ENCODE measurements around the gene CAMSAP1. TPM values are rescaled to one million over a fixed set of nuclear protein-coding genes. Genes with fewer than 3 reads are reported as not detected.

Gene CAMSAP1
- total RNA-seq, 1 experiment from 2014 or later, result 52.7 TPM

DNA sequence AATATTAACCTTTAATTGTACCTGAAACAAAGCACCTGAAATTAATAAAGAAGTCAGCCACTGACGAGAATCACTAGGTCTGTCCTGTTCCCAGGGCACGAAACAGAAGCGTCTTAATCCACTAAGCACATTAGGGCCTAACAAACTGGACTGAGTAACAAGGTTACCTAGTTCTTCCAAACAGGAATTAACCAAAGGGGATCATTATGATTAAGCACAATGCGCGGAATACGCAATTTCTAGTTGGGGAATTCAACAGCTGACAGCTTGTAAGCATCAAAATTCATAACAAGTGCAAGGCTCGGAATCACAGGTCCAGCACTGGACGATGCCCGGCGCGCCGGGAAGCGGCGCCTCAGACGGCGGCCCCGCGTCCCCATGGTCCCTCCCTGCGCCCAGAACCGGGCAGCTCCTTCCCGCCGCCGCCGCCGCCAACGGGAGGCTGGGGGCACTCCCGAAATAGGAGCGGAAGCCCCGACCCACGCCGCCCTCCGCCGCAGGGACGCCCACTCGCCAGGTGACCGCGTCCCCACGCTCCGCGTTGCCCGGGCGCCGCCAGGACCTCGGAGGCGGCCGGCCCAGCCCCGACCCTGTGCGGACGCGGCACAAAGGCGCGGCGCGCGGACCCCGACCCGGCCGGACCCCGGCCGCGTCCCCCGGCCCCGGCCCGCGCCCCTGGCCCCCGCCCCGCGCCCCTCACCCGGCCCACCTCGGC lies 898 bp downstream of the CAMSAP1 start:
- peaks cover 37 to 53% (median 49%) of the 10 kb centered on the region in 3 experiments for H3K36me3 Mint-ChIP-seq (ENCODE audit: insufficient read depth in 1 of 3, low read depth in 3 of 3)
- no CpG with 5 or more reads among the region's 70 CpGs for WGBS (ENCODE audit: extremely low coverage, insufficient read length, low lambda C conversion rate)

More for the DNA sequence above, 898 bp downstream of the CAMSAP1 start:
- Histone ChIP-seq H4K91ac (ENCODE audit: insufficient read length, low read depth, low read length) (no peak overlapping the region), H2BK12ac (ENCODE audit: insufficient read length, low read depth, low read length) (no peak overlapping the region), H2AFZ (ENCODE audit: low read length) (no peak overlapping the region), H2AK5ac (ENCODE audit: insufficient read length, low read length) (no peak overlapping the region), H3K23ac (ENCODE audit: insufficient read length, low read depth, low read length) (no peak overlapping the region), H2BK120ac (ENCODE audit: low read depth, low read length, poor library complexity, severe bottlenecking) (no peak overlapping the region), H2BK5ac (ENCODE audit: insufficient read length, low read length) (no peak overlapping the region), H3K56ac (ENCODE audit: insufficient read length, low read depth, low read length) (no peak overlapping the region), H3T11ph (ENCODE audit: low read length) (no peak overlapping the region), H2BK15ac (ENCODE audit: low read depth, low read length) (no peak overlapping the region), H3K79me1 (ENCODE audit: insufficient read depth, low read depth, low read length, poor library complexity, severe bottlenecking) (peaks cover 7% of the 10 kb centered on the region), H4K8ac (replicated peaks; ENCODE audit: insufficient read length, low read depth, low read length) (no peak overlapping the region), H3K4me2 (ENCODE audit: insufficient read depth, insufficient read length, low read length) (peak overlapping the region; percentile 99), H4K5ac (ENCODE audit: insufficient read length, low read depth, low read length) (no peak overlapping the region), H3K4me1 (ENCODE audit: insufficient read depth, low read length) (no peaks in the 10 kb centered on the region; the same call in 1 of the 2 replicates), H2BK20ac (ENCODE audit: low read depth, low read length, poor library complexity, severe bottlenecking) (no peak overlapping the region), H3K18ac (ENCODE audit: insufficient read length, low read depth, low read length) (no peak overlapping the region), H3K9me3 (ENCODE audit: control insufficient read depth, low read depth, low read length) (no peaks in the 10 kb centered on the region), H3K79me2 (ENCODE audit: insufficient read depth, low read length) (peaks cover 50% of the 10 kb centered on the region; the same call in 1 of the 2 replicates), H4K20me1 (ENCODE audit: control insufficient read depth, insufficient read depth, insufficient read length) (no peaks in the 10 kb centered on the region), H3K23me2 (ENCODE audit: insufficient read length, low read depth, low read length, poor library complexity, severe bottlenecking) (peaks cover 14% of the 10 kb centered on the region), H3K27ac (ENCODE audit: insufficient read length, low read depth, low read length) (no peak overlapping the region), H3K4ac (ENCODE audit: low read depth, low read length) (no peak overlapping the region), H3K27me3 (ENCODE audit: insufficient read depth, low read length) (no peaks in the 10 kb centered on the region; the same call in 1 of the 2 replicates), H3K9ac (ENCODE audit: extremely low read depth, insufficient read length, low read length) (peak overlapping the region; percentile 86), H3K14ac (ENCODE audit: insufficient read depth, low read length) (peak overlapping the region; percentile 87)
- H3K27ac Mint-ChIP-seq, result peak overlapping the region in 2 of 3 experiments; percentile 55 to 68; a peak in 4 of 7 replicates
- peaks cover 43 to 55% of the 10 kb centered on the region in 2 experiments for H3K4me1 Mint-ChIP-seq
- no peak for DNase-seq
- H3K4me3 Mint-ChIP-seq, result peak overlapping the region; percentile 74 to 92
- peaks cover 13% of the 10 kb centered on the region for H3K27me3 Mint-ChIP-seq (ENCODE audit: low read depth)
- TF ChIP-seq, protein P1, sequence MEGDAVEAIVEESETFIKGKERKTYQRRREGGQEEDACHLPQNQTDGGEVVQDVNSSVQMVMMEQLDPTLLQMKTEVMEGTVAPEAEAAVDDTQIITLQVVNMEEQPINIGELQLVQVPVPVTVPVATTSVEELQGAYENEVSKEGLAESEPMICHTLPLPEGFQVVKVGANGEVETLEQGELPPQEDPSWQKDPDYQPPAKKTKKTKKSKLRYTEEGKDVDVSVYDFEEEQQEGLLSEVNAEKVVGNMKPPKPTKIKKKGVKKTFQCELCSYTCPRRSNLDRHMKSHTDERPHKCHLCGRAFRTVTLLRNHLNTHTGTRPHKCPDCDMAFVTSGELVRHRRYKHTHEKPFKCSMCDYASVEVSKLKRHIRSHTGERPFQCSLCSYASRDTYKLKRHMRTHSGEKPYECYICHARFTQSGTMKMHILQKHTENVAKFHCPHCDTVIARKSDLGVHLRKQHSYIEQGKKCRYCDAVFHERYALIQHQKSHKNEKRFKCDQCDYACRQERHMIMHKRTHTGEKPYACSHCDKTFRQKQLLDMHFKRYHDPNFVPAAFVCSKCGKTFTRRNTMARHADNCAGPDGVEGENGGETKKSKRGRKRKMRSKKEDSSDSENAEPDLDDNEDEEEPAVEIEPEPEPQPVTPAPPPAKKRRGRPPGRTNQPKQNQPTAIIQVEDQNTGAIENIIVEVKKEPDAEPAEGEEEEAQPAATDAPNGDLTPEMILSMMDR (conservative IDR thresholded peaks at IDR 0.05), result no peak
- peaks cover 4 to 20% of the 10 kb centered on the region in 2 experiments for H3K9me3 Mint-ChIP-seq

Data from H9 (cell line).